T-cell (primary cell): Measurements from ENCODE around the gene CCL28. TPM values are rescaled to one million over a fixed set of nuclear protein-coding genes. Genes with fewer than 3 reads are reported as not detected.
"Not testable (repeated sequence)": the region's sequence is repeated elsewhere in the genome, so short reads cannot be mapped to it uniquely, and the experiment has no call there.

ENCODE experiments used
- ATAC-seq, 4 experiments: fragments of 200-7000 bp in 3 of 4; fragments of 150-1000 bp in 1 of 4; cut with Tn5 transposase; replicated peaks in 1 of 4; 1 replicate in 3 of 4; 2 replicates in 1 of 4; pipeline ENCODE4 v1.10.0; 2021; ENCODE audit warnings: moderate library complexity in 3 of 4, mild to moderate bottlenecking in 2 of 4, moderate number of reproducible peaks in 1 of 4
- CTCF ChIA-PET, 2 donors: fragments of 300-600 bp; sonication (Branson Sonifier 250); formaldehyde crosslinking; loops; one replicate each; lab custom pipeline; 2022; ENCODE audit warnings: antibody characterized with exemption in 2 of 2; lab: Charles Lee
- POLR2A ChIA-PET, 2 donors: fragments of 300-600 bp; sonication (Branson Sonifier 250); formaldehyde crosslinking; loops; one replicate each; lab custom pipeline; 2022; ENCODE audit warnings: antibody characterized with exemption in 2 of 2; lab: Charles Lee
- DNase-seq, 35 experiments: peaks; one replicate each; pipeline versions ENCODE4 v3.0.0 to v3.0.0-alpha.2; 2013 to 2023
- H3K27ac ChIP-seq: one replicate; pipeline ENCODE4 v1.5.1; 2013; ENCODE audit warnings: low read length
- H3K27me3 ChIP-seq, 2 experiments: replicated peaks in 1 of 2; 1 replicate in 1 of 2; 2 replicates in 1 of 2; pipeline versions ENCODE4 v1.6.1 to v1.7.0; 2013; ENCODE audit warnings: low read length in 1 of 2, mixed read lengths in 1 of 2; ENCODE audit not compliant: control insufficient read depth in 2 of 2, insufficient read depth in 2 of 2; ENCODE audit errors: extremely low read depth in 1 of 2
- H3K36me3 ChIP-seq, 2 donors: 1 replicate in 1 of 2; 2 replicates in 1 of 2; pipeline versions ENCODE4 v1.6.1 to v1.7.0; 2013; ENCODE audit warnings: low read length in 1 of 2; ENCODE audit not compliant: control insufficient read depth in 2 of 2, insufficient read depth in 1 of 2; ENCODE audit errors: extremely low read depth in 1 of 2
- H3K4me1 ChIP-seq, 2 experiments: 1 replicate in 1 of 2; 2 replicates in 1 of 2; pipeline versions ENCODE4 v1.6.1 to v1.7.0; 2013; ENCODE audit warnings: low read length in 2 of 2, mixed read lengths in 1 of 2; ENCODE audit not compliant: insufficient read depth in 2 of 2, control insufficient read depth in 1 of 2; ENCODE audit errors: extremely low read depth in 1 of 2
- H3K4me3 ChIP-seq, 2 donors: 1 replicate in 1 of 2; 2 replicates in 1 of 2; pipeline versions ENCODE4 v1.5.1 to v1.7.0; 2013; ENCODE audit warnings: mild to moderate bottlenecking in 2 of 2, low read length in 1 of 2, moderate library complexity in 1 of 2; ENCODE audit not compliant: control insufficient read depth in 1 of 2; ENCODE audit errors: extremely low read depth in 1 of 2
- H3K9me3 ChIP-seq: 2 replicates; pipeline ENCODE4 v1.7.0; 2013
- H3K27ac Mint-ChIP-seq, 2 donors: one replicate each; pipeline ENCODE4 v1.8.0; 2020 to 2021; ENCODE audit warnings: mild to moderate bottlenecking in 2 of 2, mixed read lengths in 2 of 2
- H3K27me3 Mint-ChIP-seq, 2 donors: one replicate each; pipeline ENCODE4 v1.8.0; 2021 to 2022; ENCODE audit warnings: mixed read lengths in 2 of 2
- H3K36me3 Mint-ChIP-seq: one replicate; pipeline ENCODE4 v1.8.0; 2021; ENCODE audit warnings: mixed read lengths
- H3K4me1 Mint-ChIP-seq, 3 donors: one replicate each; pipeline ENCODE4 v1.8.0; 2020 to 2022; ENCODE audit warnings: mixed read lengths in 3 of 3, mild to moderate bottlenecking in 1 of 3
- H3K4me3 Mint-ChIP-seq, 3 donors: one replicate each; pipeline ENCODE4 v1.8.0; 2020 to 2022; ENCODE audit warnings: mild to moderate bottlenecking in 3 of 3, mixed read lengths in 3 of 3, moderate library complexity in 3 of 3
- H3K9me3 Mint-ChIP-seq, 3 donors: one replicate each; pipeline ENCODE4 v1.8.0; 2020 to 2022; ENCODE audit warnings: mixed read lengths in 3 of 3
- WGBS: methylation state at CpG from one replicate; pipeline ENCODE4 v1.1.5; 2013; ENCODE audit warnings: missing lambda C conversion rate; ENCODE audit not compliant: insufficient coverage; 5-methylcytosine and 5-hydroxymethylcytosine counted together
- total RNA-seq, 35 experiments: library from RNA in 6 of 35; stranded (reverse) in 6 of 35; fragments of 120-200 nt in 1 of 35; gene quantifications; one replicate each; pipeline versions ENCODE4 v1.2.1 to v1.2.4 and lab custom pipeline; 2013 to 2026

CCL28 gene
- total RNA-seq, 5 donors from 2014 or later (not counting 1 experiment from before 2014, with no cell fraction given) = 13.3 to 18.1 (median 15.8) TPM

GRCh38 chr5:43413966-43414365 lies 1.8 kb upstream of the CCL28 start:
- no peaks in the 10 kb centered on the region for H3K4me1 ChIP-seq
- no peaks in the 10 kb centered on the region for H3K36me3 Mint-ChIP-seq
- no peak for DNase-seq
- WGBS = 71% methylated on average over 1 of the region's 2 CpGs
- no peak overlapping the region for H3K4me3 Mint-ChIP-seq
- no peaks in the 10 kb centered on the region for H3K9me3 ChIP-seq
- ATAC-seq = no peak
- ChIA-PET POLR2A (no interaction called here), CTCF (no interaction called here)
- H3K27me3 ChIP-seq = no peaks in the 10 kb centered on the region
- H3K4me3 ChIP-seq = no peak overlapping the region
- H3K4me1 Mint-ChIP-seq = no peaks in the 10 kb centered on the region
- no peaks in the 10 kb centered on the region for H3K36me3 ChIP-seq
- no peaks in the 10 kb centered on the region for H3K27me3 Mint-ChIP-seq
- H3K9me3 Mint-ChIP-seq = no peaks in the 10 kb centered on the region
- H3K27ac ChIP-seq = no peak overlapping the region
- no peak overlapping the region for H3K27ac Mint-ChIP-seq

GRCh38 chr5:43412644-43413043 lies 453 bp upstream of the CCL28 start:
- ChIA-PET POLR2A (interaction anchor here in 1 of 2 donors (0.6 kb wide), 1 partner anchor 79 kb away, joined by 7 read pairs; no protein-coding TSS in a partner anchor), CTCF (interaction anchor here (0.5 to 0.8 kb wide), 3 partner anchors 19 to 64 kb away, joined by 3 read pairs; no protein-coding TSS in a partner anchor)
- no peaks in the 10 kb centered on the region for H3K9me3 ChIP-seq
- Mint-ChIP-seq H3K27ac (no peak overlapping the region), H3K36me3 (no peaks in the 10 kb centered on the region), H3K4me1 (no peaks in the 10 kb centered on the region), H3K9me3 (no peaks in the 10 kb centered on the region), H3K27me3 (no peaks in the 10 kb centered on the region), H3K4me3 (no peak overlapping the region)
- no CpG with 5 or more reads among the region's 1 CpG for WGBS
- H3K27ac ChIP-seq = no peak overlapping the region
- no peaks in the 10 kb centered on the region for H3K4me1 ChIP-seq
- H3K36me3 ChIP-seq = no peaks in the 10 kb centered on the region
- H3K27me3 ChIP-seq = no peaks in the 10 kb centered on the region
- H3K4me3 ChIP-seq = no peak overlapping the region
- DNase-seq (no peak), ATAC-seq (no peak)

GRCh38 chr5:43411495-43411894 lies 696 bp downstream of the CCL28 start:
- ATAC-seq = no peak
- Mint-ChIP-seq H3K27me3 (no peaks in the 10 kb centered on the region), H3K36me3 (no peaks in the 10 kb centered on the region), H3K4me3 (no peak overlapping the region), H3K27ac (no peak overlapping the region), H3K9me3 (peaks cover 0 to 6% (median 0%) of the 10 kb centered on the region in 3 donors), H3K4me1 (no peaks in the 10 kb centered on the region)
- CTCF ChIA-PET = no interaction called here
- Histone ChIP-seq H3K4me1 (no peaks in the 10 kb centered on the region), H3K27me3 (no peaks in the 10 kb centered on the region), H3K27ac (no peak overlapping the region), H3K9me3 (no peaks in the 10 kb centered on the region), H3K4me3 (no peak overlapping the region), H3K36me3 (no peaks in the 10 kb centered on the region)
- 100% methylated on average over 2 of the region's 3 CpGs for WGBS
- DNase-seq = no peak
- POLR2A ChIA-PET = interaction anchor here in 1 of 2 donors (1.4 kb wide), 1 partner anchor 73 kb away, joined by 4 read pairs; the partner anchor contains the start of gene TMEM267

- DNase-seq = no peak
- ChIA-PET POLR2A (no interaction called here), CTCF (interaction anchor here in 1 of 2 donors (0.6 kb wide), 1 partner anchor 140 kb away, joined by 4 read pairs; no protein-coding TSS in a partner anchor)
- WGBS = 100% methylated on average over 1 of the region's 7 CpGs
- Mint-ChIP-seq H3K4me3 (no peak overlapping the region), H3K27ac (no peak overlapping the region), H3K4me1 (no peaks in the 10 kb centered on the region), H3K9me3 (peaks cover 0 to 9% (median under 1%) of the 10 kb centered on the region in 3 donors), H3K27me3 (no peaks in the 10 kb centered on the region), H3K36me3 (no peaks in the 10 kb centered on the region)
- H3K4me1 ChIP-seq = no peaks in the 10 kb centered on the region
- no peak overlapping the region for H3K4me3 ChIP-seq
- no peaks in the 10 kb centered on the region for H3K36me3 ChIP-seq
- H3K27ac ChIP-seq = no peak overlapping the region
- no peaks in the 10 kb centered on the region for H3K27me3 ChIP-seq
- no peak for ATAC-seq
- H3K9me3 ChIP-seq = no peaks in the 10 kb centered on the region
These were observed 1.8 kb downstream of the CCL28 start for GRCh38 chr5:43410414-43410813.

GRCh38 chr5:43409809-43410271 lies 2.4 kb downstream of the CCL28 start:
- Histone ChIP-seq H3K27ac (no peak overlapping the region), H3K9me3 (no peaks in the 10 kb centered on the region), H3K4me3 (no peak overlapping the region), H3K36me3 (no peaks in the 10 kb centered on the region), H3K4me1 (no peaks in the 10 kb centered on the region), H3K27me3 (no peaks in the 10 kb centered on the region)
- no peaks in the 10 kb centered on the region for H3K27me3 Mint-ChIP-seq
- H3K27ac Mint-ChIP-seq = no peak overlapping the region
- no peak for ATAC-seq
- H3K36me3 Mint-ChIP-seq = no peaks in the 10 kb centered on the region
- no peak overlapping the region for H3K4me3 Mint-ChIP-seq
- H3K9me3 Mint-ChIP-seq = peaks cover 0 to 15% (median 6%) of the 10 kb centered on the region in 3 donors
- no peak for DNase-seq
- POLR2A ChIA-PET = interaction anchor here in 1 of 2 donors (0.6 kb wide), 1 partner anchor 71 kb away, joined by 13 read pairs; no protein-coding TSS in a partner anchor
- WGBS = 82% methylated on average over 2 of the region's 2 CpGs
- no peaks in the 10 kb centered on the region for H3K4me1 Mint-ChIP-seq
- CTCF ChIA-PET = no interaction called here

GRCh38 chr5:43402524-43403066 lies 9.6 kb downstream of the CCL28 start:
- H3K27ac ChIP-seq, H3K27me3 Mint-ChIP-seq, ATAC-seq, H3K27ac Mint-ChIP-seq, CTCF ChIA-PET, H3K4me3 Mint-ChIP-seq, POLR2A ChIA-PET, H3K4me1 ChIP-seq, H3K9me3 ChIP-seq, H3K27me3 ChIP-seq, H3K36me3 ChIP-seq, DNase-seq, H3K4me3 ChIP-seq: not testable (repeated sequence)
- H3K36me3 Mint-ChIP-seq = peaks cover 10% of the 10 kb centered on the region
- H3K9me3 Mint-ChIP-seq = peaks cover 4 to 20% (median 11%) of the 10 kb centered on the region in 3 donors
- WGBS = 94% methylated on average over 8 of the region's 16 CpGs
- peaks cover 10 to 14% (median 13%) of the 10 kb centered on the region in 3 donors for H3K4me1 Mint-ChIP-seq
